Fibroblast of villous mesenchyme (primary cell): Measurements from ENCODE around the gene ZNF532. TPM values are rescaled to one million over a fixed set of nuclear protein-coding genes. Genes with fewer than 3 reads are reported as not detected.
A peak's percentile ranks its signal among the peaks of the same experiment; 100 is the strongest.

Experiments used
- DNase-seq: peaks from one replicate; pipeline ENCODE4 v3.0.0-alpha.2; 2010; ENCODE audit warnings: low read depth
- H3K4me3 ChIP-seq: 2 replicates; pipeline ENCODE4 v1.5.1; 2011; ENCODE audit warnings: low read depth, mild to moderate bottlenecking, low read length
- total RNA-seq: library from RNA; depleted of rRNA; stranded (reverse); fragments of >200 nt; gene quantifications from 2 replicates; pipeline ENCODE4 v1.2.3, GENCODE V29; 2012
- TF ChIP-seq, protein P1 (sequence below): IDR thresholded peaks from 2 replicates; pipeline ENCODE4 v1.5.1; 2012; ENCODE audit warnings: low read depth, mild to moderate bottlenecking, low read length; ENCODE audit not compliant: insufficient read depth

ZNF532 gene
- total RNA-seq, 1 donor, result 45.8 TPM

DNA sequence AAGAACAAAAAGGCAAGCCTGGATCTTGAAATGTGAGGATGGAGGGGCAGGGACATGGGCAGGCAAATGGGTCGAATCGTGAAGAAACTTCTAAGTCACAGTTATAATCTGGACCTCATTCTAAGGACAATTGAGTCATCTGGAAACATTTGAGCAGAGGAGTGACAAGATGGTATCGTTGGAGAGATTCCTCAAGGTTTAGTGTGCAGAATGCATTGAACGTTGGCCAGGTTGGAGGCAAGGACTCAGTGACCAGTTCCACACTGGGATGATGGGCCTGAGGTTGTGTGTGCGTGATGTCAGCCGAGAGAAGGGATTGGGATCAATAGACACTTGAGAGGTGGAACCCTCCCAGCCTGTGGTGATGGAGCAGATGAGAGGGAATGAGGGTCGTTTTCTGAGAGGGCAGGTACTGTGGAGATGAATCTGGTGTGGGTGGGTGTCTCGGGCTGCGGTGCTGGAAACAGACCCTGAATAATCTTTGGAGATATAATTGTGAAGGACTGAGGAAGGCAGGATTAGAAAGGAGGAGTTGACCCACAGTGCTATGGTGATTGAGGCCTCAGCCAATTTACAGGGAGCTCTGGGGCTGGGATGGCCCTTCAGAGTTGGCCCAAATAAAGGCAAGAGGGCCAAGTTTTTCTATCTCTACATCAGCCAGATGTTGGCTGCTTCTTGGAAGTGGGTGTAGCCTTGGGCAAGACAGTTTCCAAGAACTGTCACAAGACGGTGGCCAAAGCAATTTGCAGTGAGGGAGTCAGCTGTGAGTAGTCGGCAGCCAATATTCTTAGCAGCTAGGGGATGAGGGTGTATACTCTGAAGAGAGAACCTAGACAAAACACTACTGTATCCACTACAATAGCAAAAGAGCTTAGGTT is 5.8 kb upstream of the ZNF532 start:
- DNase-seq, result peak; percentile 67
- no peak overlapping the region for H3K4me3 ChIP-seq
- TF ChIP-seq, protein P1, sequence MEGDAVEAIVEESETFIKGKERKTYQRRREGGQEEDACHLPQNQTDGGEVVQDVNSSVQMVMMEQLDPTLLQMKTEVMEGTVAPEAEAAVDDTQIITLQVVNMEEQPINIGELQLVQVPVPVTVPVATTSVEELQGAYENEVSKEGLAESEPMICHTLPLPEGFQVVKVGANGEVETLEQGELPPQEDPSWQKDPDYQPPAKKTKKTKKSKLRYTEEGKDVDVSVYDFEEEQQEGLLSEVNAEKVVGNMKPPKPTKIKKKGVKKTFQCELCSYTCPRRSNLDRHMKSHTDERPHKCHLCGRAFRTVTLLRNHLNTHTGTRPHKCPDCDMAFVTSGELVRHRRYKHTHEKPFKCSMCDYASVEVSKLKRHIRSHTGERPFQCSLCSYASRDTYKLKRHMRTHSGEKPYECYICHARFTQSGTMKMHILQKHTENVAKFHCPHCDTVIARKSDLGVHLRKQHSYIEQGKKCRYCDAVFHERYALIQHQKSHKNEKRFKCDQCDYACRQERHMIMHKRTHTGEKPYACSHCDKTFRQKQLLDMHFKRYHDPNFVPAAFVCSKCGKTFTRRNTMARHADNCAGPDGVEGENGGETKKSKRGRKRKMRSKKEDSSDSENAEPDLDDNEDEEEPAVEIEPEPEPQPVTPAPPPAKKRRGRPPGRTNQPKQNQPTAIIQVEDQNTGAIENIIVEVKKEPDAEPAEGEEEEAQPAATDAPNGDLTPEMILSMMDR, result no peak

DNA sequence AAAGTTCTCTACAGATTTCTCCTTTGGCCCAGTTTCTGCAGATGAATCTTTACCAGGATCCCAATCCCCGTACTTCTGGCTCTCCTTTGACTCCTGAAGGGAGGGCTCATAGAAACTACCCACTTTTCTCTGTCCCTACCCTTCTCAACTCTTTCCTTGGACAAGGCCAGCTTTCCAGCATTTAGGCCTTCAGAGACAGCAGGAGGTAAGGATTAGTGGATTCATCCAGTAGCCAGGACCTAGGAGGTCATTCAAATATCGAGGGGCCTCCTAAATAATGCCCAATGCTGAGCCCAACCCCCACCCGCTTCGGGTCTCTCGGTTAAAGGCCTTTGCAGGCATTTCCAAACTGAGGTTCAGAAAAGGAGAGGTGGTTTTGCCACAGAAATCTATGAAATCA is 4.8 kb upstream of the ZNF532 start:
- DNase-seq, result no peak
- no peak overlapping the region for H3K4me3 ChIP-seq
- TF ChIP-seq, protein P1, result no peak

GRCh38 chr18:58860747-58861231 is 3.9 kb upstream of the ZNF532 start:
- peak; percentile 85 for DNase-seq

DNA sequence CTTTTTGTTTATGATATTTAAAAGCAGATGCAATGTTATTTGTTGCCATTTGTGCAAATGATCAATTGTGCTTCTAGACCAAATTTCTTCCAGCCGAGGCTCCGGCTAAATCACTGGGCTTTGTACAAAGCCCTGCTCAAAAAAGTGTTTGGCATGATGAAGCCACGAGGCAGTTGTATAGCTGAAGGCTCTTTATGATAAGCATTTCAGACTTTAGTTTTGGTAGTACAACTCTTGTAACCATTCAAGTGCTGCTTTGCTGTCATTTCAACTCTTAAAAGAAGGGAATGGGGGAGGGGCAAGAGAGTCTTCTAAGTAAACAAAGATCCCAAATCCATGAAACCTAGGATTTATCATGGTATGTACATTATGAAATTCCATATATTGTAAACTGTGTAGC is 3.3 kb upstream of the ZNF532 start:
- no peak overlapping the region for H3K4me3 ChIP-seq
- TF ChIP-seq, protein P1, result no peak
- peak; percentile 50 for DNase-seq

More at GRCh38 chr18:58860747-58861231, 3.9 kb upstream of the ZNF532 start:
- H3K4me3 ChIP-seq, result peak overlapping the region; percentile 16
- TF ChIP-seq, protein P1, result no peak

- TF ChIP-seq, protein P1, result no peak
- no peak for DNase-seq
- no peak overlapping the region for H3K4me3 ChIP-seq
Measured at GRCh38 chr18:58861861-58862301, 2.8 kb upstream of the ZNF532 start.

DNA sequence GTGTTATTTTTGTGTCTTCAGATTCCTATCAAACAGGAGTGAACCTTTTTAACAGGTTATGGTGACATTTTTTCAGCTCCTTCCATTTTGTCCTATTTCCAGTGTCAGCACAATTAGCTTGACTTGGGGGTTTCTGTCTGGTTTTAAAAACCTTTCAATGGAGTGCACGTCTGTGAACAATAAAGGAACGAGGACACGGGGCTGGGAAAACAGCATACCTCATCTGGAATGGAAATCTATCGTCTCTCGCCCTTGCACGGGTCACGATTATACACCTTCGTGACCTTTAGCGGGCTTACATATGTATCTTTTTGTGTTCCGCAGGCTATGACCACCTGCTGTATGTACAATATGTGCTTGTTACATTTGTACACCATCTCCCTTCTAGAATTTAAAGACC is 2.3 kb upstream of the ZNF532 start:
- DNase-seq, result no peak
- peak overlapping the region; percentile 52 for H3K4me3 ChIP-seq
- TF ChIP-seq, protein P1, result no peak
